Smooth muscle cell (in vitro differentiated cells): Measurements from ENCODE around the gene NOS1AP. TPM values are rescaled to one million over a fixed set of nuclear protein-coding genes. Genes with fewer than 3 reads are reported as not detected.

Experiments
- DNase-seq: peaks from one replicate; lab custom pipeline; 2025; ENCODE audit not compliant: unreplicated experiment; lab: John Stamatoyannopoulos, UW
- H2AFZ ChIP-seq: fragments of 200-600 bp; sonication (generic); 2 replicates; pipeline ENCODE4 v1.6.0; 2016; ENCODE audit warnings: antibody characterized with exemption, low read depth, mild to moderate bottlenecking
- H3F3A ChIP-seq: fragments of 200-600 bp; sonication (generic); 2 replicates; pipeline ENCODE4 v1.6.0; 2017; ENCODE audit warnings: antibody characterized with exemption, low read depth
- H3K27ac ChIP-seq: fragments of 200-600 bp; sonication (generic); 2 replicates; pipeline ENCODE4 v1.5.1; 2016; ENCODE audit warnings: low read depth, mild to moderate bottlenecking
- H3K27me3 ChIP-seq: fragments of 200-600 bp; sonication (generic); 2 replicates; pipeline ENCODE4 v1.6.1; 2016; ENCODE audit warnings: low read depth, mild to moderate bottlenecking
- H3K36me3 ChIP-seq: fragments of 200-600 bp; sonication (generic); 2 replicates; pipeline ENCODE4 v1.5.1; 2016; ENCODE audit warnings: low read depth
- H3K4me1 ChIP-seq: fragments of 200-600 bp; sonication (generic); 2 replicates; pipeline ENCODE4 v1.5.1; 2016; ENCODE audit warnings: low read depth
- H3K4me2 ChIP-seq: fragments of 200-600 bp; sonication (generic); 2 replicates; pipeline ENCODE4 v1.6.0; 2016; ENCODE audit warnings: mild to moderate bottlenecking
- H3K4me3 ChIP-seq: fragments of 200-600 bp; sonication (generic); 2 replicates; pipeline ENCODE4 v1.5.1; 2016; ENCODE audit warnings: mild to moderate bottlenecking
- H3K79me2 ChIP-seq: fragments of 200-600 bp; sonication (generic); 2 replicates; pipeline ENCODE4 v1.6.0; 2016; ENCODE audit warnings: low read depth, mild to moderate bottlenecking
- H3K9ac ChIP-seq: fragments of 200-600 bp; sonication (generic); 2 replicates; pipeline ENCODE4 v1.6.0; 2016; ENCODE audit warnings: low read depth
- H3K9me3 ChIP-seq: fragments of 200-600 bp; sonication (generic); replicated peaks from 2 replicates; pipeline ENCODE4 v1.5.1; 2016; ENCODE audit warnings: low read depth
- H4K20me1 ChIP-seq: fragments of 200-600 bp; sonication (generic); 2 replicates; pipeline ENCODE4 v1.6.0; 2016; ENCODE audit warnings: low read depth
- CTCF ChIP-seq: fragments of 200-600 bp; sonication (generic); IDR thresholded peaks from 2 replicates; pipeline ENCODE4 v1.5.1; 2017; ENCODE audit warnings: borderline replicate concordance, mild to moderate bottlenecking, antibody characterized with exemption; ENCODE audit not compliant: insufficient read depth, poor library complexity, severe bottlenecking
- WGBS: methylation state at CpG from one replicate; pipeline ENCODE4 v1.1.7; 2016; ENCODE audit warnings: low lambda C conversion rate; 5-methylcytosine and 5-hydroxymethylcytosine counted together
- polyA plus RNA-seq: library from polyadenylated mRNA; unstranded; fragments of >200 nt; fragmentation: Nextera tagmentation; extraction: Ambion mirVana; gene quantifications from 2 replicates; pipeline ENCODE4 v1.2.1, GENCODE V29; 2016
- total RNA-seq: library from RNA; depleted of rRNA; stranded (reverse); fragments of >200 nt; gene quantifications from 2 replicates; pipeline ENCODE4 v1.2.3, GENCODE V29; 2014

The NOS1AP gene
- total and polyA plus RNA-seq, 2 experiments from 2014 or later, result 0.54 to 0.80 TPM

- no peak for DNase-seq
These were observed 14.4 kb upstream of the NOS1AP start for GRCh38 chr1:162055062-162055461.

GRCh38 chr1:162056043-162056442, 13.4 kb upstream of the NOS1AP start:
- no peaks in the 10 kb centered on the region for H3K36me3 ChIP-seq
- DNase-seq, result no peak
- no peaks in the 10 kb centered on the region for H3K9me3 ChIP-seq
- no peaks in the 10 kb centered on the region for H4K20me1 ChIP-seq
- H3K4me2 ChIP-seq, result no peak overlapping the region
- no peak overlapping the region for H3K9ac ChIP-seq
- H3F3A ChIP-seq, result no peaks in the 10 kb centered on the region
- no peak overlapping the region for H2AFZ ChIP-seq
- TF ChIP-seq CTCF, result peak; percentile 84
- no peak overlapping the region for H3K27ac ChIP-seq
- H3K27me3 ChIP-seq, result no peaks in the 10 kb centered on the region
- no peaks in the 10 kb centered on the region for H3K79me2 ChIP-seq
- H3K4me1 ChIP-seq, result no peaks in the 10 kb centered on the region
- H3K4me3 ChIP-seq, result no peak overlapping the region
- 43% methylated on average over 3 of the region's 3 CpGs for WGBS

More at GRCh38 chr1:162055062-162055461, 14.4 kb upstream of the NOS1AP start:
- no peaks in the 10 kb centered on the region for H4K20me1 ChIP-seq
- H3K4me2 ChIP-seq, result peak overlapping the region; percentile 14
- 25% methylated on average over 3 of the region's 3 CpGs for WGBS
- H3K27me3 ChIP-seq, result no peaks in the 10 kb centered on the region
- no peak overlapping the region for H2AFZ ChIP-seq
- no peaks in the 10 kb centered on the region for H3K36me3 ChIP-seq
- no peaks in the 10 kb centered on the region for H3K9me3 ChIP-seq
- H3K4me3 ChIP-seq, result no peak overlapping the region
- no peaks in the 10 kb centered on the region for H3K4me1 ChIP-seq
- H3K27ac ChIP-seq, result no peak overlapping the region
- no peaks in the 10 kb centered on the region for H3F3A ChIP-seq
- no peak overlapping the region for H3K9ac ChIP-seq
- no peak for TF ChIP-seq CTCF
- H3K79me2 ChIP-seq, result no peaks in the 10 kb centered on the region

GRCh38 chr1:162056579-162056978, 12.9 kb upstream of the NOS1AP start:
- Histone ChIP-seq H3K27ac (no peak overlapping the region), H4K20me1 (no peaks in the 10 kb centered on the region), H3K4me3 (no peak overlapping the region), H3K9ac (no peak overlapping the region), H3K9me3 (no peaks in the 10 kb centered on the region), H3K4me2 (no peak overlapping the region), H3K4me1 (no peaks in the 10 kb centered on the region), H2AFZ (no peak overlapping the region), H3K36me3 (no peaks in the 10 kb centered on the region), H3K79me2 (no peaks in the 10 kb centered on the region), H3F3A (no peaks in the 10 kb centered on the region), H3K27me3 (no peaks in the 10 kb centered on the region)
- DNase-seq, result no peak
- WGBS, result 92% methylated on average over 3 of the region's 3 CpGs
- TF ChIP-seq CTCF, result no peak

GRCh38 chr1:162059721-162060120, 9.8 kb upstream of the NOS1AP start:
- Histone ChIP-seq H3K4me1 (peaks cover 7% of the 10 kb centered on the region), H3K27me3 (no peaks in the 10 kb centered on the region), H3K9ac (no peak overlapping the region), H3K79me2 (no peaks in the 10 kb centered on the region), H3K27ac (no peak overlapping the region), H3K9me3 (no peaks in the 10 kb centered on the region), H3K4me2 (no peak overlapping the region), H4K20me1 (no peaks in the 10 kb centered on the region), H3K4me3 (no peak overlapping the region), H3F3A (no peaks in the 10 kb centered on the region), H2AFZ (no peak overlapping the region), H3K36me3 (no peaks in the 10 kb centered on the region)
- TF ChIP-seq CTCF, result no peak
- 76% methylated on average over 3 of the region's 3 CpGs for WGBS
- DNase-seq, result no peak
